BLaER1 (cell line): ENCODE results near the gene TMEM163.

Experiments used
- H3K27ac ChIP-seq: shearing (Covaris generic); formaldehyde crosslinking; 2 replicates; pipeline ENCODE4 v1.8.1; 2022
- H3K27me3 ChIP-seq: shearing (Covaris generic); formaldehyde crosslinking; 2 replicates; pipeline ENCODE4 v1.8.1; 2022
- H3K36me3 ChIP-seq: shearing (Covaris generic); formaldehyde crosslinking; 2 replicates; pipeline ENCODE4 v1.8.1; 2022
- H3K4me1 ChIP-seq: shearing (Covaris generic); formaldehyde crosslinking; 2 replicates; pipeline ENCODE4 v1.8.1; 2022
- H3K4me2 ChIP-seq: shearing (Covaris generic); formaldehyde crosslinking; 2 replicates; pipeline ENCODE4 v1.8.1; 2022
- H3K4me3 ChIP-seq: shearing (Covaris generic); formaldehyde crosslinking; 2 replicates; pipeline ENCODE4 v1.8.1; 2022
- H3K9ac ChIP-seq: shearing (Covaris generic); formaldehyde crosslinking; 2 replicates; pipeline ENCODE4 v1.8.1; 2022
- H3K9me3 ChIP-seq: shearing (Covaris generic); formaldehyde crosslinking; 2 replicates; pipeline ENCODE4 v1.8.1; 2022
- H4K20me1 ChIP-seq: shearing (Covaris generic); formaldehyde crosslinking; 2 replicates; pipeline ENCODE4 v1.8.1; 2022
- Cebpa-rat ChIP-seq: shearing (Covaris generic); IDR thresholded peaks from 2 replicates; pipeline ENCODE4 v1.8.1; 2022

TMEM163 gene

GRCh38 chr2:134550566-134551164 lies 168.1 kb downstream of the TMEM163 start:
- Histone ChIP-seq H3K4me3 (no peak overlapping the region), H3K4me1 (no peaks in the 10 kb centered on the region), H3K27ac (no peak overlapping the region), H3K27me3 (no peaks in the 10 kb centered on the region), H3K36me3 (no peaks in the 10 kb centered on the region), H3K9ac (no peak overlapping the region), H4K20me1 (no peaks in the 10 kb centered on the region), H3K9me3 (no peaks in the 10 kb centered on the region), H3K4me2 (no peak overlapping the region)
- TF ChIP-seq Cebpa-rat, result no peak

GRCh38 chr2:134549104-134549503 lies 169.7 kb downstream of the TMEM163 start:
- Histone ChIP-seq H3K9me3 (no peaks in the 10 kb centered on the region), H3K4me1 (no peaks in the 10 kb centered on the region), H3K27me3 (no peaks in the 10 kb centered on the region), H3K36me3 (no peaks in the 10 kb centered on the region), H3K4me3 (no peak overlapping the region), H3K4me2 (no peak overlapping the region), H4K20me1 (no peaks in the 10 kb centered on the region), H3K27ac (no peak overlapping the region), H3K9ac (no peak overlapping the region)
- TF ChIP-seq Cebpa-rat, result no peak

- Histone ChIP-seq H3K27me3 (no peaks in the 10 kb centered on the region), H3K9me3 (no peaks in the 10 kb centered on the region), H3K4me3 (no peak overlapping the region), H3K9ac (no peak overlapping the region), H4K20me1 (no peaks in the 10 kb centered on the region), H3K27ac (no peak overlapping the region), H3K4me1 (no peaks in the 10 kb centered on the region), H3K36me3 (no peaks in the 10 kb centered on the region), H3K4me2 (no peak overlapping the region)
- no peak for TF ChIP-seq Cebpa-rat
Observed at GRCh38 chr2:134540990-134541389, 177.8 kb downstream of the TMEM163 start.

- Histone ChIP-seq H3K27me3 (no peaks in the 10 kb centered on the region), H4K20me1 (no peaks in the 10 kb centered on the region), H3K9me3 (no peaks in the 10 kb centered on the region), H3K4me1 (no peaks in the 10 kb centered on the region), H3K27ac (no peak overlapping the region), H3K4me2 (no peak overlapping the region), H3K36me3 (no peaks in the 10 kb centered on the region), H3K4me3 (no peak overlapping the region), H3K9ac (no peak overlapping the region)
- no peak for TF ChIP-seq Cebpa-rat
Observed at GRCh38 chr2:134539981-134540380, 178.8 kb downstream of the TMEM163 start.

GRCh38 chr2:134537702-134538101 lies 181.1 kb downstream of the TMEM163 start:
- Histone ChIP-seq H3K4me2 (no peak overlapping the region), H3K27ac (no peak overlapping the region), H4K20me1 (no peaks in the 10 kb centered on the region), H3K36me3 (no peaks in the 10 kb centered on the region), H3K9me3 (no peaks in the 10 kb centered on the region), H3K4me3 (no peak overlapping the region), H3K4me1 (no peaks in the 10 kb centered on the region), H3K9ac (no peak overlapping the region), H3K27me3 (no peaks in the 10 kb centered on the region)
- no peak for TF ChIP-seq Cebpa-rat

- H3K4me1 ChIP-seq, result no peaks in the 10 kb centered on the region
- H4K20me1 ChIP-seq, result no peaks in the 10 kb centered on the region
- H3K27ac ChIP-seq, result no peak overlapping the region
- TF ChIP-seq Cebpa-rat, result no peak
- H3K9ac ChIP-seq, result no peak overlapping the region
- no peaks in the 10 kb centered on the region for H3K27me3 ChIP-seq
- H3K36me3 ChIP-seq, result no peaks in the 10 kb centered on the region
- H3K4me3 ChIP-seq, result no peak overlapping the region
- H3K4me2 ChIP-seq, result no peak overlapping the region
- no peaks in the 10 kb centered on the region for H3K9me3 ChIP-seq
Observed at GRCh38 chr2:134537121-134537520, 181.7 kb downstream of the TMEM163 start.

GRCh38 chr2:134536296-134536695 lies 182.5 kb downstream of the TMEM163 start:
- no peak overlapping the region for H3K9ac ChIP-seq
- no peaks in the 10 kb centered on the region for H3K4me1 ChIP-seq
- H3K27ac ChIP-seq, result no peak overlapping the region
- no peak overlapping the region for H3K4me2 ChIP-seq
- H3K9me3 ChIP-seq, result no peaks in the 10 kb centered on the region
- H3K4me3 ChIP-seq, result no peak overlapping the region
- no peaks in the 10 kb centered on the region for H4K20me1 ChIP-seq
- no peak for TF ChIP-seq Cebpa-rat
- H3K36me3 ChIP-seq, result no peaks in the 10 kb centered on the region
- no peaks in the 10 kb centered on the region for H3K27me3 ChIP-seq

GRCh38 chr2:134532537-134532936 lies 186.3 kb downstream of the TMEM163 start:
- no peak overlapping the region for H3K27ac ChIP-seq
- no peak for TF ChIP-seq Cebpa-rat
- H3K4me2 ChIP-seq, result no peak overlapping the region
- no peaks in the 10 kb centered on the region for H3K27me3 ChIP-seq
- no peaks in the 10 kb centered on the region for H3K4me1 ChIP-seq
- no peaks in the 10 kb centered on the region for H3K36me3 ChIP-seq
- H3K4me3 ChIP-seq, result no peak overlapping the region
- no peak overlapping the region for H3K9ac ChIP-seq
- H4K20me1 ChIP-seq, result no peaks in the 10 kb centered on the region
- no peaks in the 10 kb centered on the region for H3K9me3 ChIP-seq

GRCh38 chr2:134527381-134527780 lies 191.4 kb downstream of the TMEM163 start:
- no peak for TF ChIP-seq Cebpa-rat

GRCh38 chr2:134522496-134523455 lies 196.0 kb downstream of the TMEM163 start:
- no peaks in the 10 kb centered on the region for H3K4me1 ChIP-seq
- TF ChIP-seq Cebpa-rat, result no peak
- no peak overlapping the region for H3K9ac ChIP-seq
- no peaks in the 10 kb centered on the region for H3K36me3 ChIP-seq
- H3K27ac ChIP-seq, result no peak overlapping the region
- no peaks in the 10 kb centered on the region for H3K27me3 ChIP-seq
- no peak overlapping the region for H3K4me3 ChIP-seq
- H3K4me2 ChIP-seq, result no peak overlapping the region
- H3K9me3 ChIP-seq, result no peaks in the 10 kb centered on the region
- H4K20me1 ChIP-seq, result no peaks in the 10 kb centered on the region

More at GRCh38 chr2:134527381-134527780, 191.4 kb downstream of the TMEM163 start:
- no peak overlapping the region for H3K4me3 ChIP-seq
- H3K4me2 ChIP-seq, result no peak overlapping the region
- no peaks in the 10 kb centered on the region for H4K20me1 ChIP-seq
- no peaks in the 10 kb centered on the region for H3K36me3 ChIP-seq
- H3K4me1 ChIP-seq, result no peaks in the 10 kb centered on the region
- no peaks in the 10 kb centered on the region for H3K9me3 ChIP-seq
- H3K27me3 ChIP-seq, result no peaks in the 10 kb centered on the region
- H3K27ac ChIP-seq, result no peak overlapping the region
- no peak overlapping the region for H3K9ac ChIP-seq
